ENCODE measurements around the gene SYTL3. TPM values are rescaled to one million over a fixed set of nuclear protein-coding genes. Genes with fewer than 3 reads are reported as not detected.

The SYTL3 gene
- total and polyA plus RNA-seq, 10 of the 15 experiments (the other 5 are each of a cell fraction or from before 2014, with no cell fraction given) = 3.3 to 12.1 (median 6.9) TPM

DNA sequence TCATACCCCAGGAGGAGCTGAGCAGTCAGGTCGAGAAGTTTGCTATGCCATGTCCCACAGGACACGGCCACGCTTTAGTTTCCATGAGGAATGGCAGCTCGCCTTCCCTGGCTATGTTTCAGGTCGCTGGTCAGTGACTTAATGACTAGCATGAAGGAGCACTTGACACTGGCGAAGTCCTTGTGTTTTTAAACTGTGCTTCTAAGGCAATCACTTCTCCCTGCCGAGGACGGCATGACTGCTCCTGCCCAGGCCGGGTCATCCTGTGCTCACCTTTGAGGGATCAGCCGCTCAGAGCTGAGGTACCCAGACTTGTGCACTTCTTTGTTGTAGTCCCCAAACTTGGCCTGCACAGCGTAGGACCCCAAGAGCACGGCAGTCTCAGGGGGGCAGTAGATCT is 135.2 kb downstream of the SYTL3 start:
- RAD21 ChIA-PET (ENCODE audit: unreplicated experiment) = no interaction called here
- H3K79me2 ChIP-seq (ENCODE audit: control insufficient read depth, insufficient read depth, low read length) = peaks cover 11% of the 10 kb centered on the region
- intact Hi-C loops (cut with micrococcal nuclease; ENCODE audit: unreplicated experiment) = no loop called here

More for the DNA sequence above, 135.2 kb downstream of the SYTL3 start:
- CTCF ChIA-PET = no interaction called here
- H3K4me2 ChIP-seq (ENCODE audit: control insufficient read depth, insufficient read depth) = no peak overlapping the region
- in situ Hi-C loops (cut with MboI) = loop anchor here (5.0 kb wide), 1 partner anchor 78 kb away; no protein-coding TSS in a partner anchor
- H3K4me3 ChIP-seq = no peak overlapping the region
- H3K27ac ChIP-seq (ENCODE audit: control insufficient read depth, insufficient read depth) = no peak overlapping the region
- FAIRE-seq (no peak), DNase-seq (ENCODE audit: low read depth, low spot score) (no peak), ATAC-seq (no peak)
- H3K9me3 ChIP-seq (replicated peaks; ENCODE audit: control insufficient read depth, insufficient read depth, low read length) = no peaks in the 10 kb centered on the region
- no peak overlapping the region for H3K9ac ChIP-seq (ENCODE audit: control insufficient read depth, insufficient read depth, low read length)
- SMC1A ChIA-PET (ENCODE audit: uncharacterized antibody, unreplicated experiment) = interaction anchor here (1.0 to 1.8 kb wide), 2 partner anchors 186 to 190 kb away, joined by 3 to 6 read pairs; no protein-coding TSS in a partner anchor
- peaks cover 8% of the 10 kb centered on the region for H3K4me1 ChIP-seq (ENCODE audit: control insufficient read depth, insufficient read depth, low read length)
- POLR2A ChIA-PET = interaction anchor here (1.0 kb wide), 1 partner anchor 27 kb away, joined by 3 read pairs; no protein-coding TSS in a partner anchor
- peaks cover 59 to 62% of the 10 kb centered on the region in 2 experiments for H3K36me3 ChIP-seq (ENCODE audit: control insufficient read depth in 2 of 2, insufficient read depth in 2 of 2, low read length in 1 of 2)
- TF ChIP-seq POLR2A (IDR thresholded peaks at IDR 0.05; ENCODE audit: low read depth, low read length) = peak; percentile 13; the same call in 1 of the 2 replicates
- TF ChIP-seq, protein P1, sequence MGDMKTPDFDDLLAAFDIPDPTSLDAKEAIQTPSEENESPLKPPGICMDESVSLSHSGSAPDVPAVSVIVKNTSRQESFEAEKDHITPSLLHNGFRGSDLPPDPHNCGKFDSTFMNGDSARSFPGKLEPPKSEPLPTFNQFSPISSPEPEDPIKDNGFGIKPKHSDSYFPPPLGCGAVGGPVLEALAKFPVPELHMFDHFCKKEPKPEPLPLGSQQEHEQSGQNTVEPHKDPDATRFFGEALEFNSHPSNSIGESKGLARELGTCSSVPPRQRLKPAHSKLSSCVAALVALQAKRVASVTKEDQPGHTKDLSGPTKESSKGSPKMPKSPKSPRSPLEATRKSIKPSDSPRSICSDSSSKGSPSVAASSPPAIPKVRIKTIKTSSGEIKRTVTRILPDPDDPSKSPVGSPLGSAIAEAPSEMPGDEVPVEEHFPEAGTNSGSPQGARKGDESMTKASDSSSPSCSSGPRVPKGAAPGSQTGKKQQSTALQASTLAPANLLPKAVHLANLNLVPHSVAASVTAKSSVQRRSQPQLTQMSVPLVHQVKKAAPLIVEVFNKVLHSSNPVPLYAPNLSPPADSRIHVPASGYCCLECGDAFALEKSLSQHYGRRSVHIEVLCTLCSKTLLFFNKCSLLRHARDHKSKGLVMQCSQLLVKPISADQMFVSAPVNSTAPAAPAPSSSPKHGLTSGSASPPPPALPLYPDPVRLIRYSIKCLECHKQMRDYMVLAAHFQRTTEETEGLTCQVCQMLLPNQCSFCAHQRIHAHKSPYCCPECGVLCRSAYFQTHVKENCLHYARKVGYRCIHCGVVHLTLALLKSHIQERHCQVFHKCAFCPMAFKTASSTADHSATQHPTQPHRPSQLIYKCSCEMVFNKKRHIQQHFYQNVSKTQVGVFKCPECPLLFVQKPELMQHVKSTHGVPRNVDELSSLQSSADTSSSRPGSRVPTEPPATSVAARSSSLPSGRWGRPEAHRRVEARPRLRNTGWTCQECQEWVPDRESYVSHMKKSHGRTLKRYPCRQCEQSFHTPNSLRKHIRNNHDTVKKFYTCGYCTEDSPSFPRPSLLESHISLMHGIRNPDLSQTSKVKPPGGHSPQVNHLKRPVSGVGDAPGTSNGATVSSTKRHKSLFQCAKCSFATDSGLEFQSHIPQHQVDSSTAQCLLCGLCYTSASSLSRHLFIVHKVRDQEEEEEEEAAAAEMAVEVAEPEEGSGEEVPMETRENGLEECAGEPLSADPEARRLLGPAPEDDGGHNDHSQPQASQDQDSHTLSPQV (IDR thresholded peaks at IDR 0.05) = no peak
- TF ChIP-seq, protein P2, sequence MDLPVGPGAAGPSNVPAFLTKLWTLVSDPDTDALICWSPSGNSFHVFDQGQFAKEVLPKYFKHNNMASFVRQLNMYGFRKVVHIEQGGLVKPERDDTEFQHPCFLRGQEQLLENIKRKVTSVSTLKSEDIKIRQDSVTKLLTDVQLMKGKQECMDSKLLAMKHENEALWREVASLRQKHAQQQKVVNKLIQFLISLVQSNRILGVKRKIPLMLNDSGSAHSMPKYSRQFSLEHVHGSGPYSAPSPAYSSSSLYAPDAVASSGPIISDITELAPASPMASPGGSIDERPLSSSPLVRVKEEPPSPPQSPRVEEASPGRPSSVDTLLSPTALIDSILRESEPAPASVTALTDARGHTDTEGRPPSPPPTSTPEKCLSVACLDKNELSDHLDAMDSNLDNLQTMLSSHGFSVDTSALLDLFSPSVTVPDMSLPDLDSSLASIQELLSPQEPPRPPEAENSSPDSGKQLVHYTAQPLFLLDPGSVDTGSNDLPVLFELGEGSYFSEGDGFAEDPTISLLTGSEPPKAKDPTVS (IDR thresholded peaks at IDR 0.05; ENCODE audit: low read depth, low read length) = no peak
- no peaks in the 10 kb centered on the region for H3K27me3 ChIP-seq (replicated peaks in 1 of 2; ENCODE audit: control insufficient read depth in 2 of 2, insufficient read depth in 2 of 2, low read length in 1 of 2)
- BruUV-seq (replicated peaks) = no TSS peak
- H4K20me1 ChIP-seq (ENCODE audit: control insufficient read depth, insufficient read depth) = no peaks in the 10 kb centered on the region; the same call in 1 of the 2 replicates
- no peak overlapping the region for H2AFZ ChIP-seq (ENCODE audit: control insufficient read depth, low read depth, low read length)
- WGBS (ENCODE audit: insufficient coverage, insufficient replicate concordance, low lambda C conversion rate, missing lambda C conversion rate) = 88% methylated on average over 12 of the region's 12 CpGs

All from GM12878 (cell line).